ENCODE measurements around the gene GMPPA.

The GMPPA gene

GRCh38 chr2:219498280-219499057 lies at the start of gene GMPPA:
Gene GMPPA (plus strand): TSS chr2:219498891. CDS start chr2:219499976, 1,085 bp downstream.
- DNase-seq (ENCODE audit: low read depth) = peak; percentile 97
- H3K4me3 ChIP-seq (ENCODE audit: low read depth, low read length) = peak within 1 kb of the TSS; percentile 67
- peak; percentile 5 for TF ChIP-seq CTCF (IDR thresholded peaks at IDR 0.05; ENCODE audit: low read depth, low read length, missing control alignments)
- in situ Hi-C loops (cut with HindIII; ENCODE audit: low sequenced_read_pairs) = no loop called here

- no peak overlapping the region for H3K4me3 ChIP-seq (ENCODE audit: low read depth, low read length)
- in situ Hi-C loops (cut with HindIII; ENCODE audit: low sequenced_read_pairs) = no loop called here
- no peak for DNase-seq (ENCODE audit: low read depth)
- TF ChIP-seq CTCF (IDR thresholded peaks at IDR 0.05; ENCODE audit: low read depth, low read length, missing control alignments) = no peak
Observed at GRCh38 chr2:219449609-219450008, 49.1 kb upstream of the GMPPA start.

GRCh38 chr2:219451661-219452360 lies 46.9 kb upstream of the GMPPA start:
- in situ Hi-C loops (cut with HindIII; ENCODE audit: low sequenced_read_pairs) = no loop called here

GRCh38 chr2:219452361-219453317 lies 46.1 kb upstream of the GMPPA start:
- TF ChIP-seq CTCF (IDR thresholded peaks at IDR 0.05; ENCODE audit: low read depth, low read length, missing control alignments) = no peak
- DNase-seq (ENCODE audit: low read depth) = peak; percentile 92
- in situ Hi-C loops (cut with HindIII; ENCODE audit: low sequenced_read_pairs) = no loop called here
- H3K4me3 ChIP-seq (ENCODE audit: low read depth, low read length) = no peak overlapping the region

More at GRCh38 chr2:219451661-219452360, 46.9 kb upstream of the GMPPA start:
- no peak overlapping the region for H3K4me3 ChIP-seq (ENCODE audit: low read depth, low read length)
- no peak for TF ChIP-seq CTCF (IDR thresholded peaks at IDR 0.05; ENCODE audit: low read depth, low read length, missing control alignments)
- DNase-seq (ENCODE audit: low read depth) = no peak

GRCh38 chr2:219453671-219454590 lies 44.8 kb upstream of the GMPPA start:
- no peak for TF ChIP-seq CTCF (IDR thresholded peaks at IDR 0.05; ENCODE audit: low read depth, low read length, missing control alignments)
- in situ Hi-C loops (cut with HindIII; ENCODE audit: low sequenced_read_pairs) = no loop called here
- H3K4me3 ChIP-seq (ENCODE audit: low read depth, low read length) = no peak overlapping the region
- peak; percentile 59 for DNase-seq (ENCODE audit: low read depth)

Measured in astrocyte of the cerebellum (primary cell).